Motor neuron (in vitro differentiated cells): ENCODE measurements around the gene SAMMSON. TPM values are rescaled to one million over a fixed set of nuclear protein-coding genes. Genes with fewer than 3 reads are reported as not detected.
A peak's percentile ranks its signal among the peaks of the same experiment; 100 is the strongest.

Experiments
- ATAC-seq, 8 experiments: fragments of 200-7000 bp; cut with Tn5 transposase; replicated peaks in 6 of 8; 2 replicates each; pipeline ENCODE4 v1.8.0; 2021; ENCODE audit warnings: mild to moderate bottlenecking in 8 of 8, moderate library complexity in 8 of 8
- H3K27ac ChIP-seq, 2 donors: fragments of 250-450 bp; sonication (Bioruptor Pico); 2 replicates each; pipeline ENCODE4 v1.9.0; 2021; ENCODE audit warnings: antibody characterized with exemption in 2 of 2, mild to moderate bottlenecking in 2 of 2, moderate library complexity in 1 of 2
- H3K4me1 ChIP-seq, 2 donors: fragments of 250-450 bp; sonication (Bioruptor Pico); replicated peaks in 1 of 2; 2 replicates each; pipeline ENCODE4 v1.6.1; 2021; ENCODE audit warnings: antibody characterized with exemption in 2 of 2, mild to moderate bottlenecking in 2 of 2, moderate library complexity in 1 of 2
- H3K4me3 ChIP-seq, 5 donors: fragments of 250-450 bp; sonication (Bioruptor Pico); 2 replicates each; pipeline ENCODE4 v1.9.0; 2021; ENCODE audit warnings: antibody characterized with exemption in 5 of 5, mild to moderate bottlenecking in 5 of 5, moderate library complexity in 4 of 5
- WGBS, 10 experiments: fragments of 450-650 bp; shearing (Covaris generic); methylation state at CpG; one replicate each; pipeline ENCODE4 v1.0.0; 2022; 5-methylcytosine and 5-hydroxymethylcytosine counted together
- in situ Hi-C, 9 experiments: fragments of 400-800 bp; cut with MboI; loops; one replicate each; pipeline ENCODE4 v1.15.0; 2021; ENCODE audit warnings: low sequenced_read_pairs in 9 of 9, low pct_unique_long_range_greater_than_20kb in 2 of 9; ENCODE audit not compliant: unreplicated experiment in 9 of 9
- total RNA-seq, 8 experiments: library from RNA; unstranded; fragments of 300-600 nt; gene quantifications; 2 replicates each; pipeline versions ENCODE4 v1.2.3 to v1.2.4, GENCODE V29; 2022

SAMMSON gene
- total RNA-seq, 8 experiments from 2014 or later = 0.36 to 2.8 (median 0.66) TPM; not detected in 2

GRCh38 chr3:70038693-70039092 is 39.2 kb downstream of the SAMMSON start:
- in situ Hi-C loops = no loop called here
- no peak overlapping the region for H3K27ac ChIP-seq
- ATAC-seq = peak in 3 of 8 experiments; percentile 13 to 66 (median 55)
- 0 to 90% (median 64%) methylated on average over 1 of the region's 1 CpG; no CpG with 5 or more reads in 2 of the 10 experiments for WGBS, 10 experiments
- H3K4me1 ChIP-seq = peaks cover 0 to 11% of the 10 kb centered on the region in 2 donors
- H3K4me3 ChIP-seq = no peak overlapping the region

- WGBS, 10 experiments = 0 to 100% (median 92%) methylated on average over 1 to 2 of the region's 3 CpGs; no CpG with 5 or more reads in 6 of the 10 experiments
- H3K27ac ChIP-seq = no peak overlapping the region
- peaks cover 0 to 17% of the 10 kb centered on the region in 2 donors for H3K4me1 ChIP-seq
- in situ Hi-C loops = no loop called here
- ATAC-seq = no peak
- H3K4me3 ChIP-seq = no peak overlapping the region
These were observed 40.9 kb downstream of the SAMMSON start for GRCh38 chr3:70040386-70040785.

- Histone ChIP-seq H3K4me1 (peaks cover 0 to 22% of the 10 kb centered on the region in 2 donors), H3K27ac (no peak overlapping the region), H3K4me3 (no peak overlapping the region)
- 22 to 100% (median 76%) methylated on average over 2 to 3 of the region's 3 CpGs; no CpG with 5 or more reads in 1 of the 10 experiments for WGBS, 10 experiments
- peak in 1 of 8 experiments; percentile 46 for ATAC-seq
- in situ Hi-C loops = no loop called here
These were observed 43.1 kb downstream of the SAMMSON start for GRCh38 chr3:70042641-70043040.

GRCh38 chr3:70049761-70050160 is 50.2 kb downstream of the SAMMSON start:
- no peak overlapping the region for H3K27ac ChIP-seq
- ATAC-seq = peak; percentile 28 to 87 (median 71)
- 0 to 82% (median 42%) methylated on average over 1 to 3 of the region's 3 CpGs for WGBS, 10 experiments
- in situ Hi-C loops = loop anchor here in 5 of 9 experiments (25.0 kb wide), 2 partner anchors 1613 to 1638 kb away; no protein-coding TSS in a partner anchor
- peaks cover 0 to 8% of the 10 kb centered on the region in 2 donors for H3K4me1 ChIP-seq
- no peak overlapping the region for H3K4me3 ChIP-seq

GRCh38 chr3:70053293-70053692 is 53.8 kb downstream of the SAMMSON start:
- no peak overlapping the region for H3K27ac ChIP-seq
- in situ Hi-C loops = loop anchor here in 5 of 9 experiments (25.0 kb wide), 2 partner anchors 1609 to 1634 kb away; no protein-coding TSS in a partner anchor
- 33 to 100% (median 89%) methylated on average over 1 of the region's 1 CpG; no CpG with 5 or more reads in 5 of the 10 experiments for WGBS, 10 experiments
- H3K4me1 ChIP-seq = peaks cover 0 to 4% of the 10 kb centered on the region in 2 donors
- no peak overlapping the region for H3K4me3 ChIP-seq
- no peak for ATAC-seq

- Histone ChIP-seq H3K27ac (no peak overlapping the region), H3K4me3 (no peak overlapping the region), H3K4me1 (peaks cover 0 to 4% of the 10 kb centered on the region in 2 donors)
- in situ Hi-C loops = loop anchor here in 5 of 9 experiments (25.0 kb wide), 2 partner anchors 1606 to 1631 kb away; no protein-coding TSS in a partner anchor
- ATAC-seq = no peak
- WGBS, 10 experiments = 44 to 96% (median 67%) methylated on average over 2 to 3 of the region's 3 CpGs
These were observed 56.5 kb downstream of the SAMMSON start for GRCh38 chr3:70056081-70056480.

GRCh38 chr3:70057426-70057825 is 57.9 kb downstream of the SAMMSON start:
- Histone ChIP-seq H3K4me1 (peaks cover 0 to 4% of the 10 kb centered on the region in 2 donors), H3K27ac (no peak overlapping the region), H3K4me3 (no peak overlapping the region)
- in situ Hi-C loops = loop anchor here in 5 of 9 experiments (25.0 kb wide), 2 partner anchors 1605 to 1630 kb away; no protein-coding TSS in a partner anchor
- no peak for ATAC-seq
- 17 to 100% (median 80%) methylated on average over 1 of the region's 1 CpG; no CpG with 5 or more reads in 2 of the 10 experiments for WGBS, 10 experiments

- 0 to 100% (median 75%) methylated on average over 1 to 4 of the region's 5 CpGs; no CpG with 5 or more reads in 2 of the 10 experiments for WGBS, 10 experiments
These were observed 61.6 kb downstream of the SAMMSON start for GRCh38 chr3:70061096-70061495.

GRCh38 chr3:70064194-70064779 is 64.8 kb downstream of the SAMMSON start:
- H3K4me3 ChIP-seq = no peak overlapping the region

More at GRCh38 chr3:70061096-70061495, 61.6 kb downstream of the SAMMSON start:
- H3K27ac ChIP-seq = no peak overlapping the region
- in situ Hi-C loops = loop anchor here in 5 of 9 experiments (25.0 kb wide), 2 partner anchors 1601 to 1626 kb away; no protein-coding TSS in a partner anchor
- peaks cover 0 to 20% of the 10 kb centered on the region in 2 donors for H3K4me1 ChIP-seq
- H3K4me3 ChIP-seq = no peak overlapping the region
- no peak for ATAC-seq

GRCh38 chr3:70065696-70066253 is 66.2 kb downstream of the SAMMSON start:
- peak in 6 of 8 experiments; percentile 29 to 70 (median 53) for ATAC-seq
- H3K4me3 ChIP-seq = no peak overlapping the region
- in situ Hi-C loops = loop anchor here in 5 of 9 experiments (25.0 kb wide), 2 partner anchors 1597 to 1622 kb away; no protein-coding TSS in a partner anchor
- peaks cover 0 to 36% of the 10 kb centered on the region in 2 donors for H3K4me1 ChIP-seq
- 27 to 100% (median 63%) methylated on average over 1 to 7 of the region's 7 CpGs; no CpG with 5 or more reads in 1 of the 10 experiments for WGBS, 10 experiments
- H3K27ac ChIP-seq = no peak overlapping the region

More at GRCh38 chr3:70064194-70064779, 64.8 kb downstream of the SAMMSON start:
- Histone ChIP-seq H3K4me1 (peaks cover 0 to 33% of the 10 kb centered on the region in 2 donors), H3K27ac (no peak overlapping the region)
- peak in 2 of 8 experiments; percentile 19 to 39 for ATAC-seq
- 0 to 51% (median 7%) methylated on average over 1 to 5 of the region's 5 CpGs; no CpG with 5 or more reads in 2 of the 10 experiments for WGBS, 10 experiments
- in situ Hi-C loops = loop anchor here in 5 of 9 experiments (25.0 kb wide), 2 partner anchors 1598 to 1623 kb away; no protein-coding TSS in a partner anchor

GRCh38 chr3:70067860-70068521 is 68.5 kb downstream of the SAMMSON start:
- Histone ChIP-seq H3K27ac (no peak overlapping the region), H3K4me3 (no peak overlapping the region), H3K4me1 (peaks cover 6 to 51% of the 10 kb centered on the region in 2 donors)
- WGBS, 10 experiments = 67 to 98% (median 88%) methylated on average over 2 to 7 of the region's 7 CpGs; no CpG with 5 or more reads in 1 of the 10 experiments
- in situ Hi-C loops = loop anchor here in 5 of 9 experiments (25.0 kb wide), 2 partner anchors 1594 to 1619 kb away; no protein-coding TSS in a partner anchor
- ATAC-seq = peak in 5 of 8 experiments; percentile 71 to 84 (median 78)

GRCh38 chr3:70069557-70069956 is 70.0 kb downstream of the SAMMSON start:
- Histone ChIP-seq H3K27ac (no peak overlapping the region), H3K4me3 (no peak overlapping the region), H3K4me1 (peaks cover 6 to 42% of the 10 kb centered on the region in 2 donors)
- ATAC-seq = no peak
- WGBS, 10 experiments = 50 to 100% (median 92%) methylated on average over 1 to 4 of the region's 5 CpGs; no CpG with 5 or more reads in 3 of the 10 experiments
- in situ Hi-C loops = loop anchor here in 5 of 9 experiments (25.0 kb wide), 2 partner anchors 1593 to 1618 kb away; no protein-coding TSS in a partner anchor
